HG03469 (cell line): ENCODE results near the gene MUTYH.

Source experiments
- ATAC-seq: cut with Tn5 transposase; IDR thresholded peaks from one replicate; pipeline ENCODE4 v1.9.1; 2021; ENCODE audit warnings: mild to moderate bottlenecking, moderate library complexity, moderate number of reproducible peaks; ENCODE audit not compliant: unreplicated experiment

The MUTYH gene

GRCh38 chr1:45282351-45282750, 57.9 kb downstream of the MUTYH start:
- ATAC-seq = no peak
